GM23338 (cell line): ENCODE data around the gene TRIM8. TPM values are rescaled to one million over a fixed set of nuclear protein-coding genes. Genes with fewer than 3 reads are reported as not detected.

Source experiments
- ATAC-seq: fragments of 200-7000 bp; cut with Tn5 transposase; 3 replicates; pipeline ENCODE4 v1.9.1; 2020
- DNase-seq: peaks from one replicate; pipeline ENCODE4 v3.0.0-alpha.2; 2015; ENCODE audit warnings: low spot score
- H2AFZ ChIP-seq: fragments of 200-600 bp; sonication (generic); 2 replicates; pipeline ENCODE4 v1.8.0; 2016; ENCODE audit warnings: antibody characterized with exemption, mild to moderate bottlenecking, moderate library complexity
- H3F3A ChIP-seq: fragments of 200-600 bp; sonication (generic); replicated peaks from 2 replicates; pipeline ENCODE4 v1.8.0; 2017; ENCODE audit warnings: antibody characterized with exemption, mixed run types, low read depth
- H3K27ac ChIP-seq: fragments of 200-600 bp; sonication (generic); 2 replicates; pipeline ENCODE4 v1.6.1; 2016; ENCODE audit warnings: low read depth
- H3K27me3 ChIP-seq: fragments of 200-600 bp; sonication (generic); 2 replicates; pipeline ENCODE4 v1.8.0; 2016; ENCODE audit warnings: mild to moderate bottlenecking, mixed run types, moderate library complexity; ENCODE audit not compliant: insufficient read depth
- H3K36me3 ChIP-seq: fragments of 200-600 bp; sonication (generic); 2 replicates; pipeline ENCODE4 v1.8.0; 2016; ENCODE audit warnings: mild to moderate bottlenecking; ENCODE audit not compliant: insufficient read depth
- H3K4me1 ChIP-seq: fragments of 200-600 bp; sonication (generic); 2 replicates; pipeline ENCODE4 v1.8.0; 2016; ENCODE audit warnings: mild to moderate bottlenecking, moderate library complexity; ENCODE audit not compliant: insufficient read depth
- H3K4me2 ChIP-seq: fragments of 200-600 bp; sonication (generic); 2 replicates; pipeline ENCODE4 v1.7.1; 2017; ENCODE audit warnings: mixed run types
- H3K4me3 ChIP-seq: fragments of 200-600 bp; sonication (generic); 2 replicates; pipeline ENCODE4 v1.6.1; 2016; ENCODE audit warnings: mixed run types
- H3K79me2 ChIP-seq: fragments of 200-600 bp; sonication (generic); replicated peaks from 2 replicates; pipeline ENCODE4 v1.8.0; 2017; ENCODE audit warnings: mild to moderate bottlenecking; ENCODE audit not compliant: insufficient read depth
- H3K9me2 ChIP-seq: fragments of 200-600 bp; sonication (generic); 2 replicates; pipeline ENCODE4 v1.8.0; 2017; ENCODE audit not compliant: insufficient read depth
- H4K20me1 ChIP-seq: fragments of 200-600 bp; sonication (generic); replicated peaks from 2 replicates; pipeline ENCODE4 v1.8.0; 2017; ENCODE audit warnings: mild to moderate bottlenecking; ENCODE audit not compliant: insufficient read depth
- H3K27ac Mint-ChIP-seq: 2 replicates; pipeline ENCODE4 v1.8.0; 2020; ENCODE audit warnings: inconsistent platforms, mild to moderate bottlenecking, moderate library complexity, mixed read lengths
- H3K27me3 Mint-ChIP-seq: 3 replicates; pipeline ENCODE4 v1.8.0; 2022; ENCODE audit warnings: low read depth, mild to moderate bottlenecking, moderate library complexity, mixed read lengths, inconsistent platforms; ENCODE audit not compliant: insufficient read depth, poor library complexity
- H3K36me3 Mint-ChIP-seq: 3 replicates; pipeline ENCODE4 v1.8.0; 2021; ENCODE audit warnings: low read depth, mild to moderate bottlenecking, inconsistent platforms, moderate library complexity, mixed read lengths
- H3K4me1 Mint-ChIP-seq: 3 replicates; pipeline ENCODE4 v1.8.0; 2020; ENCODE audit warnings: mild to moderate bottlenecking, inconsistent platforms, mixed read lengths
- H3K4me3 Mint-ChIP-seq: 3 replicates; pipeline ENCODE4 v1.8.0; 2021; ENCODE audit warnings: moderate library complexity, mild to moderate bottlenecking, inconsistent platforms, mixed read lengths
- H3K9me3 Mint-ChIP-seq: 3 replicates; pipeline ENCODE4 v1.8.0; 2020; ENCODE audit warnings: moderate library complexity, mild to moderate bottlenecking, inconsistent platforms, mixed read lengths
- CREB1 ChIP-seq: fragments of 250-450 bp; sonication (Bioruptor Pico); IDR thresholded peaks from 2 replicates; pipeline ENCODE4 v1.5.0; 2020; ENCODE audit warnings: low read depth, mild to moderate bottlenecking, moderate library complexity
- EZH2 ChIP-seq: fragments of 200-600 bp; sonication (generic); IDR thresholded peaks from one replicate; pipeline ENCODE4 v1.8.0; 2017; ENCODE audit warnings: antibody characterized with exemption, mild to moderate bottlenecking, low read depth; ENCODE audit not compliant: unreplicated experiment
- EZH2phosphoT487 ChIP-seq: fragments of 200-600 bp; sonication (generic); IDR thresholded peaks from one replicate; pipeline ENCODE4 v1.8.1; 2018; ENCODE audit warnings: antibody characterized with exemption; ENCODE audit not compliant: unreplicated experiment
- JUNB ChIP-seq: IDR thresholded peaks from one replicate; pipeline ENCODE4 v1.6.1; 2016; ENCODE audit warnings: antibody characterized with exemption; ENCODE audit not compliant: unreplicated experiment
- NANOG ChIP-seq: IDR thresholded peaks from 2 replicates; pipeline ENCODE4 v1.6.1; 2016; ENCODE audit warnings: antibody characterized with exemption, borderline replicate concordance
- POLR2AphosphoS5 ChIP-seq: IDR thresholded peaks from 2 replicates; pipeline ENCODE4 v1.6.1; 2016; ENCODE audit warnings: antibody characterized with exemption, low read depth
- STAT1 ChIP-seq: IDR thresholded peaks from one replicate; pipeline ENCODE4 v1.6.1; 2016; ENCODE audit warnings: antibody characterized with exemption; ENCODE audit not compliant: unreplicated experiment
- ZNF114 ChIP-seq: fragments of 250-450 bp; sonication (Bioruptor Pico); IDR thresholded peaks from 2 replicates; pipeline ENCODE4 v1.5.0; 2020; ENCODE audit warnings: mild to moderate bottlenecking, moderate library complexity
- ZNF331 ChIP-seq: fragments of 250-450 bp; sonication (Bioruptor Pico); IDR thresholded peaks from 2 replicates; pipeline ENCODE4 v1.5.0; 2020; ENCODE audit warnings: low read depth, mild to moderate bottlenecking, moderate library complexity
- polyA plus RNA-seq: library from polyadenylated mRNA; unstranded; fragments of >200 nt; fragmentation: Nextera tagmentation; extraction: Ambion mirVana; gene quantifications from 2 replicates; pipeline ENCODE4 v1.2.1, GENCODE V29; 2016
- total RNA-seq: library from RNA; depleted of rRNA; stranded (reverse); fragments of >200 nt; shearing (Covaris generic); gene quantifications from 2 replicates; pipeline ENCODE4 v1.2.3, GENCODE V29; 2014
- TF ChIP-seq, protein P1 (sequence below): fragments of 250-450 bp; sonication (Bioruptor Pico); IDR thresholded peaks from 2 replicates; pipeline ENCODE4 v1.5.0; 2020; ENCODE audit warnings: mild to moderate bottlenecking, moderate library complexity
- TF ChIP-seq, protein P2 (sequence below): IDR thresholded peaks from one replicate; pipeline ENCODE4 v1.6.1; 2018; ENCODE audit warnings: antibody characterized with exemption; ENCODE audit not compliant: unreplicated experiment
- TF ChIP-seq, protein P3 (sequence below), 2 experiments: fragments of 200-600 bp in 1 of 2; sonication (generic) in 1 of 2; conservative IDR thresholded peaks; 2 replicates each; pipeline versions ENCODE4 v1.5.1 to v1.6.1; 2016 to 2017; ENCODE audit warnings: antibody characterized with exemption in 2 of 2, low read depth in 2 of 2, mild to moderate bottlenecking in 2 of 2, moderate library complexity in 1 of 2
- TF ChIP-seq, protein P4 (sequence below): IDR thresholded peaks from 2 replicates; pipeline ENCODE4 v1.6.1; 2016; ENCODE audit warnings: antibody characterized with exemption

Gene TRIM8
- total and polyA plus RNA-seq, 2 experiments from 2014 or later = 15.1 to 36.7 TPM

DNA sequence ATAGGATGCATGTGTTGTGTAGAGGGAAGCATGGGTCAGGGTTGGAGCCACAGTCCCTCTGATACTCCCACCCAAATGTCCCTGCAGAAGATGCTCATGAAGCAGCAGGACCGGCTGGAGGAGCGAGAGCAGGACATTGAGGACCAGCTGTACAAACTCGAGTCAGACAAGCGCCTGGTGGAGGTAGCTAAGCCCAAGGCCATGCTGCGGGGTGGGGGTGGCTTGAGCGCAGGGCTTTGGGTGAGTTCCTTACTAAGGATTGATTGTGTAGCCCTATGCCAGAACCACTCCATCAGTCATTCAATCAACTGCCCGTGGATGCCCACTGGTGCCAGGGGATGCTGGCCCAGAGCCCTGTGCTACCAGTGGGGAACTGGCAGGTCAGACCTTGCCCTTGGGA, 10.3 kb downstream of the TRIM8 start:
- DNase-seq (no peak), ATAC-seq (no peak)
- Histone ChIP-seq H3K79me2 (peaks cover 33% of the 10 kb centered on the region), H2AFZ (no peak overlapping the region), H3K4me1 (peaks cover 24% of the 10 kb centered on the region), H3F3A (no peaks in the 10 kb centered on the region), H4K20me1 (no peaks in the 10 kb centered on the region; the same call in 1 of the 2 replicates), H3K9me2 (no peaks in the 10 kb centered on the region), H3K27me3 (no peaks in the 10 kb centered on the region), H3K4me3 (no peak overlapping the region), H3K36me3 (no peaks in the 10 kb centered on the region), H3K4me2 (no peak overlapping the region), H3K27ac (no peak overlapping the region)
- Mint-ChIP-seq H3K27me3 (peaks cover 10% of the 10 kb centered on the region), H3K9me3 (no peaks in the 10 kb centered on the region), H3K4me1 (peaks cover 42% of the 10 kb centered on the region), H3K36me3 (peaks cover 25% of the 10 kb centered on the region), H3K27ac (no peak overlapping the region), H3K4me3 (no peak overlapping the region)
- TF ChIP-seq, protein P1, sequence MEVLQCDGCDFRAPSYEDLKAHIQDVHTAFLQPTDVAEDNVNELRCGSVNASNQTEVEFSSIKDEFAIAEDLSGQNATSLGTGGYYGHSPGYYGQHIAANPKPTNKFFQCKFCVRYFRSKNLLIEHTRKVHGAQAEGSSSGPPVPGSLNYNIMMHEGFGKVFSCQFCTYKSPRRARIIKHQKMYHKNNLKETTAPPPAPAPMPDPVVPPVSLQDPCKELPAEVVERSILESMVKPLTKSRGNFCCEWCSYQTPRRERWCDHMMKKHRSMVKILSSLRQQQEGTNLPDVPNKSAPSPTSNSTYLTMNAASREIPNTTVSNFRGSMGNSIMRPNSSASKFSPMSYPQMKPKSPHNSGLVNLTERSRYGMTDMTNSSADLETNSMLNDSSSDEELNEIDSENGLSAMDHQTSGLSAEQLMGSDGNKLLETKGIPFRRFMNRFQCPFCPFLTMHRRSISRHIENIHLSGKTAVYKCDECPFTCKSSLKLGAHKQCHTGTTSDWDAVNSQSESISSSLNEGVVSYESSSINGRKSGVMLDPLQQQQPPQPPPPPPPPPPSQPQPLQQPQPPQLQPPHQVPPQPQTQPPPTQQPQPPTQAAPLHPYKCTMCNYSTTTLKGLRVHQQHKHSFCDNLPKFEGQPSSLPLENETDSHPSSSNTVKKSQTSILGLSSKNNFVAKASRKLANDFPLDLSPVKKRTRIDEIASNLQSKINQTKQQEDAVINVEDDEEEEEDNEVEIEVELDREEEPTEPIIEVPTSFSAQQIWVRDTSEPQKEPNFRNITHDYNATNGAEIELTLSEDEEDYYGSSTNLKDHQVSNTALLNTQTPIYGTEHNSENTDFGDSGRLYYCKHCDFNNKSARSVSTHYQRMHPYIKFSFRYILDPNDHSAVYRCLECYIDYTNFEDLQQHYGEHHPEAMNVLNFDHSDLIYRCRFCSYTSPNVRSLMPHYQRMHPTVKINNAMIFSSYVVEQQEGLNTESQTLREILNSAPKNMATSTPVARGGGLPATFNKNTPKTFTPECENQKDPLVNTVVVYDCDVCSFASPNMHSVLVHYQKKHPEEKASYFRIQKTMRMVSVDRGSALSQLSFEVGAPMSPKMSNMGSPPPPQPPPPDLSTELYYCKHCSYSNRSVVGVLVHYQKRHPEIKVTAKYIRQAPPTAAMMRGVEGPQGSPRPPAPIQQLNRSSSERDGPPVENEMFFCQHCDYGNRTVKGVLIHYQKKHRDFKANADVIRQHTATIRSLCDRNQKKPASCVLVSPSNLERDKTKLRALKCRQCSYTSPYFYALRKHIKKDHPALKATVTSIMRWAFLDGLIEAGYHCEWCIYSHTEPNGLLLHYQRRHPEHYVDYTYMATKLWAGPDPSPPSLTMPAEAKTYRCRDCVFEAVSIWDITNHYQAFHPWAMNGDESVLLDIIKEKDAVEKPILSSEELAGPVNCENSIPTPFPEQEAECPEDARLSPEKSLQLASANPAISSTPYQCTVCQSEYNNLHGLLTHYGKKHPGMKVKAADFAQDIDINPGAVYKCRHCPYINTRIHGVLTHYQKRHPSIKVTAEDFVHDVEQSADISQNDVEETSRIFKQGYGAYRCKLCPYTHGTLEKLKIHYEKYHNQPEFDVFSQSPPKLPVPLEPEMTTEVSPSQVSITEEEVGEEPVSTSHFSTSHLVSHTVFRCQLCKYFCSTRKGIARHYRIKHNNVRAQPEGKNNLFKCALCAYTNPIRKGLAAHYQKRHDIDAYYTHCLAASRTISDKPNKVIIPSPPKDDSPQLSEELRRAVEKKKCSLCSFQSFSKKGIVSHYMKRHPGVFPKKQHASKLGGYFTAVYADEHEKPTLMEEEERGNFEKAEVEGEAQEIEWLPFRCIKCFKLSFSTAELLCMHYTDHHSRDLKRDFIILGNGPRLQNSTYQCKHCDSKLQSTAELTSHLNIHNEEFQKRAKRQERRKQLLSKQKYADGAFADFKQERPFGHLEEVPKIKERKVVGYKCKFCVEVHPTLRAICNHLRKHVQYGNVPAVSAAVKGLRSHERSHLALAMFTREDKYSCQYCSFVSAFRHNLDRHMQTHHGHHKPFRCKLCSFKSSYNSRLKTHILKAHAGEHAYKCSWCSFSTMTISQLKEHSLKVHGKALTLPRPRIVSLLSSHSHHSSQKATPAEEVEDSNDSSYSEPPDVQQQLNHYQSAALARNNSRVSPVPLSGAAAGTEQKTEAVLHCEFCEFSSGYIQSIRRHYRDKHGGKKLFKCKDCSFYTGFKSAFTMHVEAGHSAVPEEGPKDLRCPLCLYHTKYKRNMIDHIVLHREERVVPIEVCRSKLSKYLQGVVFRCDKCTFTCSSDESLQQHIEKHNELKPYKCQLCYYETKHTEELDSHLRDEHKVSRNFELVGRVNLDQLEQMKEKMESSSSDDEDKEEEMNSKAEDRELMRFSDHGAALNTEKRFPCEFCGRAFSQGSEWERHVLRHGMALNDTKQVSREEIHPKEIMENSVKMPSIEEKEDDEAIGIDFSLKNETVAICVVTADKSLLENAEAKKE = no peak
- no peak for TF ChIP-seq ZNF331
- TF ChIP-seq, protein P2, sequence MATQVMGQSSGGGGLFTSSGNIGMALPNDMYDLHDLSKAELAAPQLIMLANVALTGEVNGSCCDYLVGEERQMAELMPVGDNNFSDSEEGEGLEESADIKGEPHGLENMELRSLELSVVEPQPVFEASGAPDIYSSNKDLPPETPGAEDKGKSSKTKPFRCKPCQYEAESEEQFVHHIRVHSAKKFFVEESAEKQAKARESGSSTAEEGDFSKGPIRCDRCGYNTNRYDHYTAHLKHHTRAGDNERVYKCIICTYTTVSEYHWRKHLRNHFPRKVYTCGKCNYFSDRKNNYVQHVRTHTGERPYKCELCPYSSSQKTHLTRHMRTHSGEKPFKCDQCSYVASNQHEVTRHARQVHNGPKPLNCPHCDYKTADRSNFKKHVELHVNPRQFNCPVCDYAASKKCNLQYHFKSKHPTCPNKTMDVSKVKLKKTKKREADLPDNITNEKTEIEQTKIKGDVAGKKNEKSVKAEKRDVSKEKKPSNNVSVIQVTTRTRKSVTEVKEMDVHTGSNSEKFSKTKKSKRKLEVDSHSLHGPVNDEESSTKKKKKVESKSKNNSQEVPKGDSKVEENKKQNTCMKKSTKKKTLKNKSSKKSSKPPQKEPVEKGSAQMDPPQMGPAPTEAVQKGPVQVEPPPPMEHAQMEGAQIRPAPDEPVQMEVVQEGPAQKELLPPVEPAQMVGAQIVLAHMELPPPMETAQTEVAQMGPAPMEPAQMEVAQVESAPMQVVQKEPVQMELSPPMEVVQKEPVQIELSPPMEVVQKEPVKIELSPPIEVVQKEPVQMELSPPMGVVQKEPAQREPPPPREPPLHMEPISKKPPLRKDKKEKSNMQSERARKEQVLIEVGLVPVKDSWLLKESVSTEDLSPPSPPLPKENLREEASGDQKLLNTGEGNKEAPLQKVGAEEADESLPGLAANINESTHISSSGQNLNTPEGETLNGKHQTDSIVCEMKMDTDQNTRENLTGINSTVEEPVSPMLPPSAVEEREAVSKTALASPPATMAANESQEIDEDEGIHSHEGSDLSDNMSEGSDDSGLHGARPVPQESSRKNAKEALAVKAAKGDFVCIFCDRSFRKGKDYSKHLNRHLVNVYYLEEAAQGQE = no peak
- TF ChIP-seq STAT1 = no peak
- TF ChIP-seq, protein P3, sequence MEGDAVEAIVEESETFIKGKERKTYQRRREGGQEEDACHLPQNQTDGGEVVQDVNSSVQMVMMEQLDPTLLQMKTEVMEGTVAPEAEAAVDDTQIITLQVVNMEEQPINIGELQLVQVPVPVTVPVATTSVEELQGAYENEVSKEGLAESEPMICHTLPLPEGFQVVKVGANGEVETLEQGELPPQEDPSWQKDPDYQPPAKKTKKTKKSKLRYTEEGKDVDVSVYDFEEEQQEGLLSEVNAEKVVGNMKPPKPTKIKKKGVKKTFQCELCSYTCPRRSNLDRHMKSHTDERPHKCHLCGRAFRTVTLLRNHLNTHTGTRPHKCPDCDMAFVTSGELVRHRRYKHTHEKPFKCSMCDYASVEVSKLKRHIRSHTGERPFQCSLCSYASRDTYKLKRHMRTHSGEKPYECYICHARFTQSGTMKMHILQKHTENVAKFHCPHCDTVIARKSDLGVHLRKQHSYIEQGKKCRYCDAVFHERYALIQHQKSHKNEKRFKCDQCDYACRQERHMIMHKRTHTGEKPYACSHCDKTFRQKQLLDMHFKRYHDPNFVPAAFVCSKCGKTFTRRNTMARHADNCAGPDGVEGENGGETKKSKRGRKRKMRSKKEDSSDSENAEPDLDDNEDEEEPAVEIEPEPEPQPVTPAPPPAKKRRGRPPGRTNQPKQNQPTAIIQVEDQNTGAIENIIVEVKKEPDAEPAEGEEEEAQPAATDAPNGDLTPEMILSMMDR (conservative IDR thresholded peaks at IDR 0.05; ENCODE audit: low read depth in 2 of 2) = no peak
- no peak for TF ChIP-seq NANOG
- TF ChIP-seq ZNF114 (CRISPR knock-in tag) = no peak
- TF ChIP-seq, protein P4, sequence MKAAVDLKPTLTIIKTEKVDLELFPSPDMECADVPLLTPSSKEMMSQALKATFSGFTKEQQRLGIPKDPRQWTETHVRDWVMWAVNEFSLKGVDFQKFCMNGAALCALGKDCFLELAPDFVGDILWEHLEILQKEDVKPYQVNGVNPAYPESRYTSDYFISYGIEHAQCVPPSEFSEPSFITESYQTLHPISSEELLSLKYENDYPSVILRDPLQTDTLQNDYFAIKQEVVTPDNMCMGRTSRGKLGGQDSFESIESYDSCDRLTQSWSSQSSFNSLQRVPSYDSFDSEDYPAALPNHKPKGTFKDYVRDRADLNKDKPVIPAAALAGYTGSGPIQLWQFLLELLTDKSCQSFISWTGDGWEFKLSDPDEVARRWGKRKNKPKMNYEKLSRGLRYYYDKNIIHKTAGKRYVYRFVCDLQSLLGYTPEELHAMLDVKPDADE = no peak
- no peak for TF ChIP-seq POLR2AphosphoS5
- TF ChIP-seq JUNB = no peak
- no peak for TF ChIP-seq EZH2phosphoT487
- no peak for TF ChIP-seq CREB1 (CRISPR knock-in tag)
- TF ChIP-seq EZH2 = no peak
